HepG2 (cell line): Measurements from ENCODE around the gene SERINC5. TPM values are rescaled to one million over a fixed set of nuclear protein-coding genes. Genes with fewer than 3 reads are reported as not detected.

Experiments used
- CCDC6 ChIP-seq: sonication (generic); formaldehyde crosslinking; IDR thresholded peaks from 2 replicates; pipeline ENCODE4 v1.8.1; 2022; ENCODE audit warnings: mild to moderate bottlenecking, missing genetic modification reagents, moderate library complexity
- ETV5 ChIP-seq: IDR thresholded peaks from 2 replicates; pipeline ENCODE4 v1.6.1; 2018; ENCODE audit warnings: missing biosample characterization, missing genetic modification reagents, inconsistent platforms, borderline replicate concordance
- IRX3 ChIP-seq: sonication (generic); formaldehyde crosslinking; IDR thresholded peaks from 2 replicates; pipeline ENCODE4 v1.8.1; 2023; ENCODE audit warnings: mild to moderate bottlenecking, low read depth, missing genetic modification reagents, borderline replicate concordance
- PRDM10 ChIP-seq: sonication (generic); formaldehyde crosslinking; IDR thresholded peaks from 2 replicates; pipeline ENCODE4 v1.4.0; 2020; ENCODE audit warnings: low read depth, missing genetic modification reagents
- RBAK ChIP-seq: sonication (generic); formaldehyde crosslinking; IDR thresholded peaks from 2 replicates; pipeline ENCODE4 v1.5.1; 2020; ENCODE audit warnings: mild to moderate bottlenecking, missing genetic modification reagents
- SNRNP70 ChIP-seq: fragments of 200-400 bp; formaldehyde crosslinking; IDR thresholded peaks from 2 replicates; pipeline ENCODE4 v1.6.1; 2017; ENCODE audit warnings: mild to moderate bottlenecking, low read depth, low read length, moderate library complexity
- TFDP2 ChIP-seq: sonication (generic); formaldehyde crosslinking; IDR thresholded peaks from 2 replicates; pipeline ENCODE4 v1.4.0; 2020; ENCODE audit warnings: missing genetic modification reagents
- ZBTB37 ChIP-seq: sonication (generic); formaldehyde crosslinking; IDR thresholded peaks from 2 replicates; pipeline ENCODE4 v1.4.0; 2020; ENCODE audit warnings: mild to moderate bottlenecking, missing genetic modification reagents
- ZBTB42 ChIP-seq: sonication (generic); formaldehyde crosslinking; IDR thresholded peaks from 2 replicates; pipeline ENCODE4 v1.5.0; 2020; ENCODE audit warnings: mild to moderate bottlenecking, missing genetic modification reagents
- ZKSCAN1 ChIP-seq: fragments of 150-350 bp; IDR thresholded peaks from 2 replicates; pipeline ENCODE4 v1.6.1; 2014; ENCODE audit warnings: low read length
- ZNF142 ChIP-seq: sonication (generic); formaldehyde crosslinking; IDR thresholded peaks from 2 replicates; pipeline ENCODE4 v1.4.0; 2020; ENCODE audit warnings: missing genetic modification reagents
- ZNF274 ChIP-seq: sonication (generic); formaldehyde crosslinking; IDR thresholded peaks from 2 replicates; pipeline ENCODE4 v1.5.1; 2020; ENCODE audit warnings: mild to moderate bottlenecking, missing genetic modification reagents
- ZNF333 ChIP-seq: sonication (generic); formaldehyde crosslinking; IDR thresholded peaks from 2 replicates; pipeline ENCODE4 v1.4.0; 2020; ENCODE audit warnings: mild to moderate bottlenecking, missing genetic modification reagents, borderline replicate concordance
- ZNF496 ChIP-seq: sonication (generic); formaldehyde crosslinking; IDR thresholded peaks from 2 replicates; pipeline ENCODE4 v1.8.1; 2023; ENCODE audit warnings: mild to moderate bottlenecking, moderate library complexity, missing genetic modification reagents; ENCODE audit not compliant: insufficient replicate concordance
- ZNF501 ChIP-seq: sonication (generic); formaldehyde crosslinking; IDR thresholded peaks from 2 replicates; pipeline ENCODE4 v1.5.1; 2020; ENCODE audit warnings: mild to moderate bottlenecking, moderate library complexity, missing genetic modification reagents
- polyA plus RNA-seq, 8 experiments: library from polyadenylated mRNA; depleted of rRNA in 3 of 8; stranded (reverse) in 7 of 8; unstranded in 1 of 8; fragments of >200 nt; fragmentation: Illumina TruSeq in 4 of 8; extraction: Trizol in 4 of 8; gene quantifications; 2 replicates each; pipeline versions ENCODE4 v1.2.1 to v1.2.3, GENCODE V29; 2011 to 2016; ENCODE audit warnings: low read depth in 4 of 8, missing spikeins in 1 of 8, mixed read lengths in 1 of 8; ENCODE audit not compliant: insufficient read depth in 1 of 8
- total RNA-seq, 5 experiments: library from RNA; depleted of rRNA; stranded (reverse); fragments of >200 nt; fragmentation: Illumina TruSeq; extraction: Trizol; gene quantifications; 2 replicates each; pipeline ENCODE4 v1.2.3, GENCODE V29; 2016; ENCODE audit warnings: low read depth in 1 of 5

The SERINC5 gene
- total and polyA plus RNA-seq, 2 of the 13 experiments (the other 11 are each of a cell fraction or from before 2014, with no cell fraction given), result 17.3 to 22.8 TPM

GRCh38 chr5:80184235-80185023 is 71.4 kb downstream of the SERINC5 start (continued):
- no peak for TF ChIP-seq ETV5 (CRISPR knock-in tag)
- TF ChIP-seq ZBTB42 (CRISPR knock-in tag), result no peak
- no peak for TF ChIP-seq ZNF142
- no peak for TF ChIP-seq IRX3 (CRISPR knock-in tag)
- TF ChIP-seq ZNF274 (CRISPR knock-in tag), result no peak
- TF ChIP-seq PRDM10 (CRISPR knock-in tag), result 0 out of 2 replicates have a peak, but pooled peaks have one; percentile 24
- TF ChIP-seq ZNF501 (CRISPR knock-in tag), result peak; percentile 56; the same call in 1 of the 2 replicates
- no peak for TF ChIP-seq ZNF333 (CRISPR knock-in tag)
- no peak for TF ChIP-seq CCDC6 (CRISPR knock-in tag)
- no peak; the same call in none of the 2 replicates for TF ChIP-seq ZBTB37 (CRISPR knock-in tag)
- TF ChIP-seq ZKSCAN1, result no peak
- no peak for TF ChIP-seq TFDP2
- TF ChIP-seq RBAK (CRISPR knock-in tag), result no peak
- TF ChIP-seq SNRNP70, result no peak
- no peak for TF ChIP-seq ZNF496 (CRISPR knock-in tag)
